HG03442 (cell line): ENCODE measurements around the gene MCRIP1.
A peak's percentile ranks its signal among the peaks of the same experiment; 100 is the strongest.

Experiments used
- ATAC-seq: cut with Tn5 transposase; IDR thresholded peaks from one replicate; pipeline ENCODE4 v1.9.1; 2021; ENCODE audit warnings: mild to moderate bottlenecking, moderate library complexity; ENCODE audit not compliant: unreplicated experiment

The MCRIP1 gene

DNA sequence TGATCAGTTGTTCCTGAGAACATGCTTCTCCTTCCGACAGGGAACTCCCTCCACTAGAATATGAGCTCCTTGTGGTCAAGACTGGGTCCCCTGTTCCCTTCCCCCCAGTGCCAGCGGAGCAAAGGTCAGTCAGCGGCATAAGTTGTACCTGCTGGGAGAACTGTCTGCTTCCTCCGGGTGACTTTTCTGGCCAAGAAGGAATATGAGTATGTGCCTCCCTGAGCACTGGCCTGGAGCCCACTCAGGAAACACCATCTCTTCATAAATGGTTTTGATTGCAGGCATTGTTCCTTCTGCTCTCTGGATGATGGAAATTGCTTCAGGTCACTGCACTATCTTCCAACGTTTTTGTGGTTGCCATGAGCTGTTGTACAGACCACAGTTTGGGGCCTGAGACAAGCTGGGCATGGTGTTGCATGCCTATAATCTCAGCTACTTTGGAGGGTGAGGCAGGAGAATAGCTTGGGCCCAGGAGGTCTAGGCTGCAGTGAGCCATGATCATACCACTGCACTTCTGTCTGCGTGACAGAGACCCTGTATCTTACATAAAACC lies 30.1 kb upstream of the MCRIP1 start:
- ATAC-seq = no peak

DNA sequence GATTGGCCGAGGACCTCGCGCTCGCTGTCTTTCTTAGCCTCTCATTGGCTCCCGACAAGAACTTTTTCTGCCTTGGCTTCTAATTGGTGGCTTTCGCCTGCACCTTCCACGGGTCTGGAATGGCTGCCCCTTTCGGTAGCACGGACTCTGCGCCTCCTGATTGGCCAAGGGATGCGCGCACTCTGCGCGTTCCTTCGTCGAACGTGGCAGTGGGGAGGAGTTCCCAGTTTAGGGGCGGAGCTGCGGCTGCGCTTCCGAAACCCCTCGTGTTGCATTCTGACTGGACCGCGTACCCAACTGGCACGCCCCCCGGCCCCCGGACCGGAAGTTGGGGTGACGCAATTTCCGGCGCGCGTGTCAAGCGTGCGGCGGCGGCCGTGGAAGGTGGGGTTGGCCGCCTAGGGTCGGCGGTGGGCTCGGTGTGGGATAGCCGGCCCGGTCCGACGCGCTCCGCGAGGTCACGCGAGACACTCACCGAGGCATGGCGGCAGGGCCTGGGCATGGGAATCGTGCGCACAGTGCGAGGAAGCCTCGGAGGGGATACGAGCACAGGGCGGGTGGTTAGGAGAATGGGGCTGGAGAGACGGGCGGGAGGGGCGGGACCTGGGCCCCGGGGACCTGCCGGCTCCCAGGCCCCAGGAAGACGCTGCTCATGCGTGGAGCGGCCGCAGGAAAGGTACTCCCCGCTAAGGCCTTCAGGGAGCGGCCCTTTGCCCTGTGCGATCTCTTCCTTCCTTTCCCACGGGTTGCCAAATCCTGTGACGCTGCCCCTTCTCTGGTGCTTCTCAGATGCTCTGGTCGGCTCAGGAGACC lies 27.9 kb upstream of the MCRIP1 start:
- ATAC-seq = peak; percentile 74

DNA sequence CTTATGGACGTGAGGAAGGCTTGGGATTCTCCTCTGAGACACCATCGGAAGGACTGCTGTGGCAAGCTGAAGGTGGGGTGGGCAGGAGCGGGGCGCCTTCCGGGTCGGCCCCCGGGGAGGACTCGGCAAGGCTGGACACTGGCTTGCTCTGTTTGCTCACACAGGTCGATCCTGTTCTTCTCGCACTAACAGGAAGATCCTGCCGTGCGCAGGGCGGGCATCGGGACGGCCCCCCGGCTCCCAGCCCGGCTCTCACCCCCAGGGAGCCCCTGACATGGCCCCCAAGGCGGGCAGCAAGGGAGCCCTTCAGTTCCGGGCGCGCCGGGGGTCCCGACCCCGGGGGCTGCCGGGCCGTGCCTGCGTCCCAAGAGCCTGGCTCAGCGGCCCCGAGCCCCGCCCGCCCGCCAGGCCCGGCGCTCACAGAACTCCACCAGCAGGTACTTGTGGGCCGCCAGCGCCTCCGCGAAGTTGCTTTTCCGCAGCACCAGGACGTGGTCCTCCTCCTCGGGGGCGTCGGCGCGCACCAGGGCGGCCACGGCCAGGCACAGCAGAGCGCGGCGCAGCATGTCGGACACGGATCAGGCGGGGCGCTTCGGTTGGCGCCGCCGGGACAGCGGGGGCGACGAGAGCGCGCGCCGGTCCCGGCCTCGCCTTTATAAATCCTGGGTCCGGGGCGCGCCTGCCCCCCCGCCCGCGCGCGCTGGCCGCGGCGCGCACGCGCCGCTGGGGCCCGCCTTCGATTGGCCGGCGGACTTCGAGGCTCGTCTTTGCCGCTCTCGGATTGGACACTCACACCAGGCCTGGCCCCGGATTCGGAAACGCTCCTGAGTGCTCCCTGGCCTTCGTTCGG lies 27.0 kb upstream of the MCRIP1 start, which contains the start of gene P4HB:
Gene P4HB (minus strand): TSS at position 630 of the 850 bp plus-strand sequence. CDS start 64 bp downstream, at position 566.
- ATAC-seq = peak; percentile 7

DNA sequence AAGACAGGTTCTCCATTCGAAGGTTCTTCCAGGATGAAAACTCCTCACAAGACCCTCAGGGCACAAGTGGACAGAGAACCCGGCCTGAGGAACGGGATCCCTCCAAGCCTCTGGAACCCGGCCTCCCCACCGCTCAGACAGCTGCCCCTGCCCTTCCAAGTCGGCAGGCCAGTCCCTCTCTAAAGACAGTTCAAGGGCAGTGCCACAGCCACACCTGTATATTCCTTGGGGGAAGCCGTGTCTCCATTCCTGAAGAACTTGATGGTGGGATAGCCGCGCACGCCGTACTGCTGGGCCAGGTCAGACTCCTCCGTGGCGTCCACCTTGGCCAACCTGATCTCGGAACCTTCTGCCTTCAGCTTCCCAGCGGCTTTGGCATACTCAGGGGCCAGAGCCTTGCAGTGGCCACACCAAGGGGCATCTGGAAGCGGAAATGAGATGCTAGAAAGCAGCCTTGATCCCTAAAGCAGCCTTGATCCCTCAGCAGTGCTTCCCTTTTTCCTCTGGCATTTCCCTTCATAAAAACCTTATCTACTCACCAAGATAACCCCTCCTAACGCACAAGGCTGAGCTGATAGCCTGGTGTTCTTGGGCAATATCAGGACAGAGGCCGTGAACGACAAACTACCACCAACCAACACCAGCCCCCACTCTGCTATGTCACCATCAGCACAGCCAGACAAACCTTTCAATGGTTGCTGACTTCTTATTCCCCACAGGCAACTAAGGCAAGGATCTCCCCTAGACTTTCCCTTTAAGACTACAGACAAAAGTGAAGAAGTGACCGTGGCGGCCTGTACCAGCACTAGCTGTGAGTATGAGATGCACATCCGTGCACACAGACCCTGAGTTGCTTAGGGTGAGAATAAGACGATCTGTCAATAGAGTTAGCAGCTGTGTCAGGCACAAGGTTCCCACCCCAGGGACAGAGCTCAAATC lies 26.1 kb upstream of the MCRIP1 start:
- no peak for ATAC-seq

DNA sequence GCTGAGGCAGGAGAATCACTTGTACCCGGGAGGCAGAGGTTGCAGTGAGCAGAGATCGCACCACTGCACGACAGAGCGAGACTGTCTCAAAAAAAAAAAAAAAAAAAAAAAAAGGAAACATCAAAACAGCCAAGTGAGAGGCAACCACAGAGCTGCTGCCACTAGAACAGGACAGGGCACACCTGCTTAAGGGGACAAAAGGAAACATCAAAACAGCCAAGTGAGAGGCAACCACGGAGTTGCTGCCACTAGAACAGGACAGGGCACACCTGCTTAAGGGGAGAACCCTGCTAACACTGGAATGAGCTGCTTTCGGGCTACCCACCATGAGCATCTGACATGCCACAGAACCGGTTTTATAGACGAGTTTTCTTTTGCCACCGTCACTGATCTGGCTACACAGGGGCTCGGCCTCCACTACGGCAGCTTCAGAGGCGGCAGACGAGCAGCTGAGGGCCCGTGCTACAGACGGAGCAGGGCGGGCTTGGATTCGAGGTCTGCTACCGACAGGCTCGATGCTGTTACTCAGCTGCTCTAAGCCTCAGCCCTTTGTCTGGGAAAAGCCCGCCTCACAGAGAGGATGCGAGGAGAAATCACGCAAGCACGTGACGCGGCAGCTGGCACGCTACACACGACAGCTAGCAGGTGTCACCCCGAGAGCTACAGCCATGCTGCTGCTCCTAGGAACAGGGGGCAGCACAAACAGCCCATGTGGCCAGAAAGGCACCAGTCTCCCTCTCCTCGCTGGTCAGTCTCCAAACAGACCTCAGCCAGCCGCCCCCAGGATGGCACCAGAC lies 25.3 kb upstream of the MCRIP1 start:
- ATAC-seq = no peak

DNA sequence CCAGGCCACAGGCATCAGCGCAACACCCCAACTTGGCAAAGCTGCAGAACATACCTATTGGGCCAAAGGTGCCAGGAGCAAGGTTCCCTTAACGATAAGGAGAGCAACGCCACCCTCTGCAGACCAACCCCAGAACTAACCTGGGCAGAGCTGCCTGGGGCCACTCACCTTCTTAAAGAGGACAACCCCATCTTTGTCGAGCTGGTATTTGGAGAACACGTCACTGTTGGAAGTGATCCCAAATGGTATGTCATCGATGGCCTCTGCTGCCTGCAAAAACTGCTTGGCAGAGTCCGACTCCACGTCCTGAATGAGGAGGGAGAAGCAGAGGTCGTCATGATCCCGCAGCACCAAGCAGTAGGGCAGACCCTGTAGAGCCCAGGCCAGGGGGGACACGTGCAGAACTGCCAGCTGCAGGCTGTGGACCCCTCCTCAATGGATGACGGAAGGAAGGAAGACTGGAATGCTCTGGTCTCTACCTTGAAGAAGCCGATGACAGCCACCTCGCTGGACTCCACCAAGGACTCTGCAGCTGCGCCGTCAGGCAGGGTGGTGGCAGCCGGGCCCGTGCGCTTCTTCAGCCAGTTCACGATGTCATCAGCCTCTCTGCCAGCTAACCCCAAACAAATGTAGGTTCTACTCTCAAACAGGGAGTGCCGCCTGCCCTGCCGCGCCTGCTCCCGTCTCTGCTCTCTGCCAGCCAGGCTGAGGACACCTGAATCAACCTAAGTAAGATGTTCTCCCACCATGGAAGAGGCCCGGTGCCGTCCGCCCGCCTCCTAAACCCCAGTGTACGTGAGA lies 22.1 kb upstream of the MCRIP1 start:
- no peak for ATAC-seq

DNA sequence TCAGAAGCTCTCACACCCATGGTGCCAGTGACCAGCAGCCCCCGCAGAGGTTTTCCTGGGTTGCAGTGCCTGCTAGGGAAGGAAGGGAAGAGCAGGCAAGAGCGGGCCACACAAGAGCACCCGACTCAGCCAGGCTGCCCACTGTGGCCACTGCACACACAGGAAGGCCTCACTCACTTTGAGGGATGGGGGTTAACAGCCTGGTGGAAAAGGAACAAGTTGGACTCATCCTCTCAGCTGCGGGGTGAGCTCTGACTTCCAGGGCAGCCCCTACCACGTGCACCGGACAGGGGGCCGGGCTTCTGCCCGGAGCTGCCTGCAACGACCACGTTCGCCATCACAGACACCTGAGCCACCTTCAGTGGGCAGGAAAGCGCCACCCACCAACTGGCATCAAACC lies 19.1 kb upstream of the MCRIP1 start:
- ATAC-seq = no peak

DNA sequence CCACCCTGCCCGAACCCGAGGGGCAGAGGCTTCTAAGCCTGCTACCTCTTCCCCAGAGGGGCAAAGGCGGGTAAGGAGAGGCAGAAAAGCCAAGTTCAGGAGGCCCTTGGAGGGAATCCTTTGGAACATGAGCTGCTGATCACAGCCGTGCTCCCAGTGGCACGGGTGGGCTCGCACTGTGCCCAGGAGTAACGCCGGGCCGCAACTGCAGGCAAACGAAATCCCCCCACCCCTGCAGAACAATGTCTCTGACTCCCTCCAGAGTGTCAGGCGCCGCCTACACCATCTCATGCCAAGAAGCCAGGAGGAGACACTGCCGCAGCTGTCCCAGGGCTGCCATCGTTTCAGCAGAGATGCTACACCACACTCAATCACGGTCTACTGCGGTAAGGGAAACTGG lies 18.3 kb upstream of the MCRIP1 start:
- ATAC-seq = no peak

DNA sequence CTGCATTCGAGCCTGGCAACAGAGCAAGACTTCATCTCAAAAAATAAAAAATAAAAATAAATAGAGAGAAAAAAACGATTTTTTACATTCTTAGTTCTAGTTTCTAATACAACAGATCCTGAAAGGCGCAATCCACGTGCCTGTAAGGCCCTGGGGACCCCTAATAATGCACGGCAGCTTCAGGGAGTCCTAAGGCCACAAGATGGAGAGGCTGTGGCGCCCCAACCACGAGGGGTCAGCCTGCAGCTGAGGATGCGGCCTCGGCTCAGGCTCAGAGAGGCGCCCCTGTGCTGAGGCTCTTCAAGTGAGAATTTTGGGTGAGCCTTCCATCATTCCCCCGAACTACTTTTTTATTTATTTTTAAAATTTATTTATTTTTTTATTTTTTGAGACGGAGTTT lies 16.4 kb upstream of the MCRIP1 start:
- ATAC-seq = no peak

DNA sequence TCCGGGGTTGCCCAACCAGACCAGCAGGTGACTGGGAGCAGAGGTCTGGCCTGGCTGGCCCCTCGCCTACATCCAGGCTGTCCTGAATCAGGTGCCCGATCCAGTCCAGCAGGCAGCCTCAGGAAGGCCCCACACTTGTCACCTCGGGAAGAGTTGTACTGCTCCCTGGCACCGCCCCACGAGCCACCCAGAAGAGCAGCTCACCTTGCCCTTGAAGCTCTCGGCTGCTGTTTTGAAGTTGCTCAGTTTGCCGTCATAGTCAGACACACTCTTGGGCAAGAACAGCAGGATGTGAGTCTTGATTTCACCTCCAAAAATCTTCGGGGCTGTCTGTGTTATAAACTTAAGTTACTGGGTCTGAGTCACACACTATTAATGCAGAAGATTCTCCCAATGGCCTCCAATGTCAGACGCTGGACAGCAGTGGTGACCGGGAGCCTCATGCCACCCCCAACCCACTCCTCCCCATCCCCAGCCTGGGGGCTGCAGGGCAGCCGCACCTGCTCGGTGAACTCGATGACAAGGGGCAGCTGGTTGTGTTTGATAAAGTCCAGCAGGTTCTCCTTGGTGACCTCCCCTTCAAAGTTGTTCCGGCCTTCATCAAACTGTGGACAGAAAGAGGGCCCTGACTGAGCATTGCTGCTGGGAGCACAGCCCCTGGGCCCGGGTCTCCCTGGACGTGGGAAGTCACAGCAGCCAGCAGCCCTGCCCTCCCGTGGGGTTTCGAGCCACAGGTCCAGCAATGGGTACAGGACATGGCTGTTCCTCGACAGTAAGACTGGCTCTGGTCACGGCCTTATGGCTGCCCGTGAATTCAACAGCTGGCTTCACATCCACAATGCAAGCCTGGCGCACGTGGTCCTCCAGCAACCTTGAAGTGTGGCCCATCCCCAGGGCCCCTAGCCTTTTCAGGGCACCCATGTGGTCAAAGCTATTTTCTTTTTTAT lies 13.9 kb upstream of the MCRIP1 start:
- no peak for ATAC-seq

DNA sequence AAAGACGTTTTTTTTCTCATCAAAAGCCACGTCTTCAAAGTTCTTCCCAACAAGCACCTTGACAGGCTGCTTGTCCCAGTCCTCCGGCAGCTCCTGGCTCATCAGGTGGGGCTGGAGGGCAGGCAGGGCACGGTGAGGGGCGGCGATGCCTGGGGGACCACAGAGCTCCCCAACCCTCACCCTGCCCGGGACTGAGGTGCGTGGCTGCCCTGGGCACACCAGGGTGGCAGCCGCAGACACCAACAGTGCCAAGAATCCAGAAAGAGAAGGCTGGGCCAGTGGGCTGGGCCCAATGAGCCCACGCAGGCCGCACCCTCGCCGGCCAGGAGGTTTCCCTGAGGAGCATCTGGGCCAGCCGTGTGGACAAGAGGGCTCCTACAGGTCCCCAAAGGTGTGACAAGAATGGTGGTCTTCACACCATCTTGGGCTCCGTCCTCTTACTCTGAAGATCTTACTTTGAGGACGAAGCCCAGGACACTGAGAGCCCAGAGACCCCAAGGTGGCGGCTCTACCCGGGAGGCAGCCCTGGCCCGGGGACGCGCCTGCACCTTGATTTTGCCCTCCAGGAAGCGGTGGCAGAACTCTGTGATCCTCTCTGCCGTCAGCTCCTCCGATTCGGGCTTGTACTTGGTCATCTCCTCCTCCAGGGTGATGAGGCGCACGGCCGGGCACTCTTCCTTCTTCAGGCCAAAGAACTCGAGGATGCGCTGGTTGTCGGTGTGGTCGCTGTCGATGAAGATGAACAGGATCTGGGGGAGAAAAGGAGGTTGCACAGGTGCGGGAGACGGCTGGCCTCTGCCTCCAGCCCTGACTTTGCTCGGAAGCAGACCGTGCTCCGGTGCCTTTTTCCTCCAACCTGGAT lies 13.0 kb upstream of the MCRIP1 start:
- no peak for ATAC-seq

DNA sequence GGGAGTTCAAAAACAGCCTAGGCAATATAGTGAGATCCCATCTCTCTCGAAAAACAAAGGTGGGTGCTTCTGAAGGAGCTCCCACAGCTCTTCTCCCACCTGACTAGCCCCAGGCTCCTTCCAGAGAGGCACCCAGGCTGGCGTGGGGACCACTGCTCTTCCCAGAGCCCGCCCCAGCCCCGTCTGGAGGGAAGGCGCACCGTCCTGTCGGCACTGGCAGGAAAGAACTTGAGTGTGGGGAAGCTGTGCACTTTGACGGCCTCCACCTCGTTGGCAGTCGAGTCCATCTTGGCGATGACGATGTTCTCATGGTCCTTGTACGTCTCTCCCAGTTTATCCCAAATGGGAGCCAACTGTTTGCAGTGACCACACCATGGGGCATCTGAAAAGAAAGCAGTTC lies 12.3 kb upstream of the MCRIP1 start:
- no peak for ATAC-seq

DNA sequence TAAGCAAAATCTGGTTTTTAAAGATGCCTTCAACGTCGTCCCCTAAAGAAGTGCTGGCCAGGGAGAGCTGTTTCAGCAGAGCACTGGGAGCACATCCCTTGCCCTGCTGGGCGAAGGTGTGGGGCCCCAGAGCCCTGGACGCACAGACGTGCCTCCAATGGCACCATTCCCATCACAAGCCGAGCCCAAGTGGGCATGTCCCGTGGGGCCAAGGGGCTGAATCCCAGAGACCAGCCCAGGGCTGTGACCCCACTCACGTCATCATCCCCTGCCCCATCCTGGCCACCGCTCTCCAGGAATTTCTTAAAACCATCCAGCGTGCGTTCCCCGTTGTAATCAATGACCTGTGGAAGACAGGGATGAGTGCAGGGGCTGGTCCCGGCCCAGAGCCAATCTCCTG lies 11.8 kb upstream of the MCRIP1 start:
- no peak for ATAC-seq

DNA sequence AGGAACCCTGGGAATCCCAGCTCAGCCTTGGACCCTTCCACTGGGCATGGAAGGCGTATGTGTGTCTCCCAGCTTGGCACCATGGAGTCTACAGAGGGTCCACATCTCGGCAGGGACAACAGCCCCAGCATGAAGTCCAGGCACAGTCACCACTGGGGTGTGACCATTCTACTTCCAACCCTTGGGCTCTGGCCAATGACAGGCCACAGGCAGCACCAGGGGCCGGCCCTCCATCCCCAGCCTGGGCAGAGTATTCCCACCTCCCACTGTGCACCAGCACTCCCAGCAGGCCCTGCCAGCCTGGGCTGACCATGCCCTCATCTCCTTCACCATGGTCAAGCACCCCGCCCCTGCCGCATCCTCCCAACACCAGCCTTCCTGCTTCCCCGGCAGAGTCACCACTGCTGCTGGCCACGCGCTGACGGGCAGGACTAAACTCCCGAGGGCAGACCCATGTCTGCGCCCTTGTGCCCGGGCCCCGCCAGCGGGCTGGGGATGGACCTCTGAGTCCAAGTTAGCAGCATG lies 11.3 kb upstream of the MCRIP1 start:
- no peak for ATAC-seq

DNA sequence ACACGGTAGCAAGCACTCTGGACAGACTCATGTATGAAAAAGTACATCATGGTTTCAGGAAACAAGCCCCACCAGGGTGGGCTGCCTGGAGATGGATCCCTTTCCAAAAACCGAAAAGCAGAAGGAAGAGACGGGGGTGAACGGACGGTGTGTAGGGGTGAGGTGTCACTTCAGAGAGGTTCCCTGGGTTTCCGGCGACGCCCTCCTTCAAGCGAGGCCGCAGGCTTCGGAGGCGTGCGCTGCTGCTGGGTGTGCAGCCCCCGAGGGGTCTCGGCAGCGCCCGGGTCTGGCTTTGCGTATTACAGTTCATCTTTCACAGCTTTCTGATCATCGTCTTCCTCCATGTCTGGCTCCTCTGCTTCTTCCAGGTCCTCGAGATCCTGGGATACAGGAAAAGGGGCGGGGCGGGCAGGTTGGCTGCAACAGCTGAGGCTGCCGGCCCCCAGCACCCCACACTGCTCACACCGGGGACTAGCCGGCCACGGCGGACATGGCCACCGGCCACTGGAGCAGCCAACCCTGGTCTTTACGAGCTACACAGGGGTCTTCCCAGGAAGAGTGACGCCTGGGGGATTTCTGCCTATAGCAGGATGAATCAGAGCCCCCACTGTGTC lies 10.7 kb upstream of the MCRIP1 start:
- no peak for ATAC-seq
